ENCODE measurements around the gene STH.

- TF ChIP-seq POLR2A (IDR thresholded peaks at IDR 0.05) = no peak
- TF ChIP-seq POLR2AphosphoS5 (IDR thresholded peaks at IDR 0.05) = no peak
Observed at GRCh38 chr17:45964634-45965033, 34.4 kb upstream of the STH start.

Measured in breast epithelium (tissue), 3 donors.